Measurements from ENCODE around the gene PLA2G2F.

DNA sequence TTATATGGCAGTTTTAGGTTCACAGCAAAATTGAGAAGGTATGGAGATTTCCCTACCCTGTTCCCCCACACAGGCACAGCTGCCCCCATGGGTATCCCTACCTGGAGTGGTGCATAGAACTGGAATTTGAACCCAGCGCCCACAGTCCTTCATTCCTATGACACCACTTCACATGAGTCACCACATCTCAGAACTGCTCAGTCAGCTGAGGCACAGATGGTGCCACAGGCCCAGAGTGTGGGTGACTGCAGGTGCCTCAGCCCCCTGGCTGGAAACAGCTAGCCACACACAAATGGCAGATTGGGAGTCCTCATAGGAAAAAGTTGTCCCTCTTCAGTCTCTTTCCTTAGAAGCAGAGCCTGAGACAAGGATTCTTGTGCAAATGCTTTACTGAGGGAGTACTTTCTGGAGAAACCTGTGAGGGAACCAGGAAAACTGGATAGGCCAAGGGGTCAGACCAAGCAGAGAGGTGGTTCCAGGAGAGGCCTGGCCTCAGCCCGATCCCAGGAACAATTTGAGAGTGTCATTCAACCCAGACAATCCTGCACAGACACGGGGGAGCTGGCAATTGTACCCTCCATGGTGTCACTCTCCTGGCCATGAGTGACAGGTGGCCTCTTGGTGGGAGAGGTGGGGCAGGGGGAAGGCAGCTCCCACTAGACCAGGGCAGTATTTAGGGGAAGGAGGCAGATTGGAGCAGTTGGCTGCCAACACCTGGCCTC is 26.7 kb upstream of the PLA2G2F start:
- TF ChIP-seq, protein P1, sequence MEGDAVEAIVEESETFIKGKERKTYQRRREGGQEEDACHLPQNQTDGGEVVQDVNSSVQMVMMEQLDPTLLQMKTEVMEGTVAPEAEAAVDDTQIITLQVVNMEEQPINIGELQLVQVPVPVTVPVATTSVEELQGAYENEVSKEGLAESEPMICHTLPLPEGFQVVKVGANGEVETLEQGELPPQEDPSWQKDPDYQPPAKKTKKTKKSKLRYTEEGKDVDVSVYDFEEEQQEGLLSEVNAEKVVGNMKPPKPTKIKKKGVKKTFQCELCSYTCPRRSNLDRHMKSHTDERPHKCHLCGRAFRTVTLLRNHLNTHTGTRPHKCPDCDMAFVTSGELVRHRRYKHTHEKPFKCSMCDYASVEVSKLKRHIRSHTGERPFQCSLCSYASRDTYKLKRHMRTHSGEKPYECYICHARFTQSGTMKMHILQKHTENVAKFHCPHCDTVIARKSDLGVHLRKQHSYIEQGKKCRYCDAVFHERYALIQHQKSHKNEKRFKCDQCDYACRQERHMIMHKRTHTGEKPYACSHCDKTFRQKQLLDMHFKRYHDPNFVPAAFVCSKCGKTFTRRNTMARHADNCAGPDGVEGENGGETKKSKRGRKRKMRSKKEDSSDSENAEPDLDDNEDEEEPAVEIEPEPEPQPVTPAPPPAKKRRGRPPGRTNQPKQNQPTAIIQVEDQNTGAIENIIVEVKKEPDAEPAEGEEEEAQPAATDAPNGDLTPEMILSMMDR (IDR thresholded peaks at IDR 0.05; ENCODE audit: insufficient read depth, low read length) = no peak
- TF ChIP-seq POLR2AphosphoS5 (IDR thresholded peaks at IDR 0.05; ENCODE audit: low read depth) (no peak), GABPA (IDR thresholded peaks at IDR 0.05; ENCODE audit: low read depth) (no peak)
- TF ChIP-seq, protein P2, sequence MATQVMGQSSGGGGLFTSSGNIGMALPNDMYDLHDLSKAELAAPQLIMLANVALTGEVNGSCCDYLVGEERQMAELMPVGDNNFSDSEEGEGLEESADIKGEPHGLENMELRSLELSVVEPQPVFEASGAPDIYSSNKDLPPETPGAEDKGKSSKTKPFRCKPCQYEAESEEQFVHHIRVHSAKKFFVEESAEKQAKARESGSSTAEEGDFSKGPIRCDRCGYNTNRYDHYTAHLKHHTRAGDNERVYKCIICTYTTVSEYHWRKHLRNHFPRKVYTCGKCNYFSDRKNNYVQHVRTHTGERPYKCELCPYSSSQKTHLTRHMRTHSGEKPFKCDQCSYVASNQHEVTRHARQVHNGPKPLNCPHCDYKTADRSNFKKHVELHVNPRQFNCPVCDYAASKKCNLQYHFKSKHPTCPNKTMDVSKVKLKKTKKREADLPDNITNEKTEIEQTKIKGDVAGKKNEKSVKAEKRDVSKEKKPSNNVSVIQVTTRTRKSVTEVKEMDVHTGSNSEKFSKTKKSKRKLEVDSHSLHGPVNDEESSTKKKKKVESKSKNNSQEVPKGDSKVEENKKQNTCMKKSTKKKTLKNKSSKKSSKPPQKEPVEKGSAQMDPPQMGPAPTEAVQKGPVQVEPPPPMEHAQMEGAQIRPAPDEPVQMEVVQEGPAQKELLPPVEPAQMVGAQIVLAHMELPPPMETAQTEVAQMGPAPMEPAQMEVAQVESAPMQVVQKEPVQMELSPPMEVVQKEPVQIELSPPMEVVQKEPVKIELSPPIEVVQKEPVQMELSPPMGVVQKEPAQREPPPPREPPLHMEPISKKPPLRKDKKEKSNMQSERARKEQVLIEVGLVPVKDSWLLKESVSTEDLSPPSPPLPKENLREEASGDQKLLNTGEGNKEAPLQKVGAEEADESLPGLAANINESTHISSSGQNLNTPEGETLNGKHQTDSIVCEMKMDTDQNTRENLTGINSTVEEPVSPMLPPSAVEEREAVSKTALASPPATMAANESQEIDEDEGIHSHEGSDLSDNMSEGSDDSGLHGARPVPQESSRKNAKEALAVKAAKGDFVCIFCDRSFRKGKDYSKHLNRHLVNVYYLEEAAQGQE (IDR thresholded peaks at IDR 0.05; ENCODE audit: insufficient replicate concordance, low read depth) = no peak

Data from HL-60 (cell line).